ENCODE measurements around the gene ZNF587B.

GRCh38 chr19:57867868-57868492 lies 37.9 kb downstream of the ZNF587B start:
- no peak for TF ChIP-seq CTCF (IDR thresholded peaks at IDR 0.05 in 8 of 11, conservative IDR thresholded peaks at IDR 0.05 in 3 of 11)
- peak in 1 of 3 donors; percentile 30 for TF ChIP-seq POLR2AphosphoS5 (IDR thresholded peaks at IDR 0.05)
- TF ChIP-seq POLR2A (IDR thresholded peaks at IDR 0.05), result no peak
